Stimulated activated naive CD8-positive, alpha-beta T cell treated with anti-CD3 and anti-CD28 coated beads, Interleukin-15, Interleukin-2, amounts not matched to agents 100 U/mL and 50 U/mL, for 24 hours (primary cell): Measurements from ENCODE around the gene SIRPB1.
"Not testable (repeated sequence)": the region's sequence is repeated elsewhere in the genome, so short reads cannot be mapped to it uniquely, and the experiment has no call there.

ENCODE experiments used
- ATAC-seq: fragments of 150-1000 bp; cut with Tn5 transposase; one replicate; pipeline ENCODE4 v1.10.0; 2021
- DNase-seq: peaks from one replicate; pipeline ENCODE4 v3.0.0; 2021

SIRPB1 gene

DNA sequence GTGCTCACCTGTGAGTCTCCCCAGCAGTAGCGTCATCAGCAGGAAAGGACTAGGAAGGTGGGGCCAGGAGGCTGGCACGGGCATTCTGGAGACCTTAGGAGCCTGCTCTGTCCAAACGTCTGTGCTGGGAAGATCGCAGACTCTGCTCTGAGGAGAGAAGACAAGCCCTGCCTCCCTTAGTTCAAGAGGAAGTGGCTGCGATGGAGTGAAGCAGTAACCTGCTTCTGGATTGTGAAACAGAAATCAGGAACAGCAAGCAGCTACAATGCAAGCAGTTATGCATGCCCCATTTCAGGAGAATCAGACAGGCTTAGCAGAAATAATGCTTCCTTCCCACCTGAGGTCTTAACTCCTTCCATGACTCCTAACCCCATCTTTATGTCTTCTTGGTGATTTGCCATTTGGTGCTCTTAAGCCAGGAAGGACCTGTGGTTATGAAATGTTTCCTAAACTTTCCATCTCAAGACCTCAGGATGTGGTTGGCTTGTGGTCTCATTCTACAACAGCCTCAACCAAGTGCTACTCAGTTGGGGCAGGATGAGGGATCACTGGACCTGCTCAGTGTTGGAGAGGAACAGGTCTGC, at the start of gene SIRPB1:
Gene SIRPB1, minus strand, starts transcription at position 149 of the 584 bp plus-strand sequence. Its CDS starts 65 bp downstream, at position 84.
- peak; percentile 39 for DNase-seq
- peak; percentile 65 for ATAC-seq

DNA sequence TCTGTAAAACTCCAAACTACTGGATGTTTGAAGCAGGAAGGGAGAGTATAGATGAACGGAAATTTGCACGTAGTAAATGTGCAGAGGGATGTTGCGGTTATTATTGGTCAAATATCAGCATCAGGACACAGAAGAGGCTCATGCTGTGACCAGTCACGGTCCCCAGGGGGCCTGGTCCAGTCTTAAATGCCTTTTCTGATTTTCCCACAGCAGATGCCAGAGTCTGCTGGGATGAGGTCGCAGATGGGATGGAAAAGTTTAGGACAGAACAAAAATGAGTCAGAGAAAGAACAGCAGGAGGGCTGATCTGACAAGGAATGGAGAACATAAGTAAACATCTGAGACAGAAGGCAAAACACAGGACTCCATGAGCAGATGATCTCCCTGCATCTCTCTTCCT, 49.5 kb upstream of the SIRPB1 start:
- DNase-seq (no peak), ATAC-seq (no peak)

DNA sequence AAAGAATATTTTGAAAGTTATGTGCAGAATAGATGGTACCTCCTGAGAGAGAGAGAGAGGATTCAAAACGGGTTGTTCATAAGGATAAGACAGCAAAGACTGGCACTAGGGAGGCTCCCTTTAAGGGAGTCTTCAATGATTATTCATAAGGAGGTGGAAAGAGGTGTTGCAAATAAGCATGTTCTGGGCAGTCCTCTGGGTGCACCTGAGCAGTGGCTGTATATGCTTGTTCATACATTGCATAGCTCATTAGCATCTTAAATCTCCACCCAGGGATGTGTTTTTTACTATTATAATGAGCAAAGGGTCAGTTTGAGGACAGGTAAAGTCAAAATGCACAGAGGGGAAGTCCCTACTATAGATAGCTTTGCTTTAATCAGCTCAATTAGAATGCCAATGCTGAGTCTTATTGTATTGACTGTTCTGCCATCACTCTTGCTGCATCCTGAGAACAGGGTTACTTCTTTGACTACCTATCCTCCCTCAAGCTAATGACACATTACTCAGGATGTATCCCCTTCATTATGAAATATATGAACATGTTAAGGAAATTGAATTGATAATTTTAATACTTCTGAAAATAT, 47.8 kb upstream of the SIRPB1 start:
- ATAC-seq = peak; percentile 40
- DNase-seq = no peak

DNA sequence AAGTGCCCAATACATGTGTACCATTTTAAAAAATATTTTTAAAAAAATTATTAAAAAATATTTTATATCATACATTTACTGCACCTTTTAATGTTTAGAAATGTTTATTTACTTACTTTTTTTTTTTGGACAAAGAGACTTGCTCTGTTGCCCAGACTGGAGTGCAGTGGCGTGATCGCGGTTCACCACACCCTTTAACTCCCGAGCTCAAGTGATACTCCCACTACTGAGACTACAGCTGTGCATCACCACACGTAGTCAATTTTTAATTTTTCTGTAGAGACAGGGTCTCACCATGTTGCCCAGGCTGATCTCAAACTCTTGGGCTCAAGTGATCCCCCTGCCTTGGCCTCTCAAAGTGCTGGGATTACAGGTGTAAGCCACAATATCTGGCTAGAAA, 47.0 kb upstream of the SIRPB1 start:
- ATAC-seq (no peak), DNase-seq (no peak)

DNA sequence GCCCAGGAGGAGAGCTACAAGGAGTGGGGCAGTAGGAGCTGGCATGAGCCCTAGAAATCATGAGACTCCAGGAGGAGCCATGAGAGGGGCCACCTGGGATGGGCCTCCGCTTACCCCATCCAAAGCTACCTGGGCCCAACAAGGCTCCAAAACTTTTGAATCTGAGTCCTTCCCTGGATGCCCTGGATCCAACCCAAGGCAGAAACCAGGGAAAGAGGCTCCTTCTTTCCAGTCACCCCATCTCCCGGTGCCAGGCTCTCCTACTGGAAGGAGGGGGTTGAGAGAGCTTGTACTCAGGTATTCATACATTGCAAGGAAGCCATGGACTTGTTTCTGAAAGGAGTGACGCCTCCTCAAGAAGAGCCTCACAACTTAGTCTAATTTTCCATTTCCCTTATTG, 45.5 kb upstream of the SIRPB1 start:
- ATAC-seq (no peak), DNase-seq (no peak)

DNA sequence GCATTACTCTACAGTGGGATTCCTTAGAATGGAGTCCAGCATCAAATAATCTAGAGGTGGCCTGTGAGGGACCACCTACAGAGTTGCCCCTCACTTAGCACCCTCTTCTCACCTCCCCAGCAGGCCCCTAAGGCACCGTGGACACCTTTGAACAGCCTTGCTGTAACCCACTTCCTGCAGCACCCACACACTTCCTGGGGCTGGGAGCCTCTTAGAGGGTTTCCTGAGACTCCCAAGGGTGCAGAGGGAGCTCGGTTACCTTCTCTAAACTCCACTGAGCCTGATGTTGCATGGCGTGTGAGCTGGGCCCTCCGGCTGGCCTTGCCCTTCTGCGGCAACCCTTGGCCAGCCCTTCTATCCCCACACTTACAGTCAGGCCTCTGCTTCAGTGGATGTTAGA, 45.1 kb upstream of the SIRPB1 start:
- peak; percentile 60 for ATAC-seq
- DNase-seq = peak; percentile 78

DNA sequence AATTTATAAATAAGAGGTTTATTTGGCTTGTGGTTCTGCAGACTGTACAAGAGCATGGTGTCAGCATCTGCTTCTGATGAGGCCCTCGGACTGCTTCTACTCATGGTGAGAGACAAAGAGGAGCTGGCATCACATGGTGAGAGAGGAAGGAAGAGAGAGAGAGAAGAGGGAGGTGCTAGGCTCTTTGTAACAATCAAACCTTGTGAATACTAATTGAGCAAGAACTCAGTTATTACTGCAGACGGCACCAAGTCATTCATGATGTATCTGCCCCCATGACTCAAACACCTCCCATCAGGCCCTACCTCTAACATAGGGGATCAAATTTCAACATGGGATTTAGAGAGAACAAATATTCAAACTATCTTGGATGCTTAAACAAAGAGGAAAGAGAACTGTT, 44.1 kb upstream of the SIRPB1 start:
- no peak for DNase-seq
- peak; percentile 53 for ATAC-seq

DNA sequence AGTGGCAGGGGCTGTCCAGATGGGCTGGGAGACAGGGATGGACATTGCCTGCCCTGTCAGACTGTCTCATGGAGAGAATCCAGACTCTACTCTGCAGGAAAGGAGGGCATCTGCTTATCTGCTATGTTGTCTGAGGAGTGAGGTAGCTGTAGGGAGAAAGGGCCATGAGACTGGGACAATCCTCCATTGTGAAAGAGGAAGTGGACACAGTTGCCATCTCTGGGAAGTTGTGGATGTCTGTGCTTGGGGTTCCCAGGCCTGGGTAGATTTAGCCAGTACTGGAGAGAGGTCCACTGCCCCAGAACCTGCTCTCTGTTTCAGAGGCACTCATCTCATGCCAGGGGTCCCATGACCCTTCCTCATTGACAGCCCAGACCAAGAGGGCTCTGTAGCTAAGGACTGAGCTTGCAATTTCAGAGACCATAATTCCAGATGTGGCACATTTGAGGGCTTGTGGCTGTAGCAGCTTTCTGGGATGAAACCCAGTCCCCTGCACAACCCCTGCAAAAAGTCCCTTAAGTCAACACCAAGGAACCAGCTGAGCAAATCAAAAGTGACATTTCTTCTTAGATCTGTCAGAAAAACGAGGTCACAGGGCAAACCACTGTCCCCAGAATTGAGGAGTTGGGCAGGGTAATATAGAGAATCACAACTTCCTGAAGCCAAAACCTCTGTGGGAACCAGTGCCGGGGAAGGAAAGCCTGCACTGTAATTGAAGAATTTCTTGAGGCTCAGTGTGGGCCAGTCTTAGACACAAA, 41.9 kb upstream of the SIRPB1 start:
- ATAC-seq (no peak), DNase-seq (no peak)

DNA sequence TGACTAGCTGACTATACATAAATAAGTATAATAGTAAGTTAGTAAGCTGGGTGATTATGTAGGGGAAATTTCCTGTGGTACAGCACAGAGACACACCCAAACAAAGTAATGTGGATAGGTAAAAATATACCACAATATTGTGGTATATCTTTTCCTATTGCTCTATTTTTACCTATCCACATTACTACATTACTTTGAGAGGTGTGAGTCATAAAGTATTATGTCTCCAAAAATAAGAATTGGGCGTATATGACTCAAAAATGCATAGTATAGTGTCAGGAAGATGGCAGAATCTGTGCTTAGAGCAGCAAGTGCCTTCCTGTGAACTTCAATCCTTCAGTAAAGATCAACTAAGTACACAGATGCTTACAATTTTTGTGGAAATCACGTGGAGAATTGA, 40.4 kb upstream of the SIRPB1 start:
- DNase-seq = no peak
- ATAC-seq = peak; percentile 66

DNA sequence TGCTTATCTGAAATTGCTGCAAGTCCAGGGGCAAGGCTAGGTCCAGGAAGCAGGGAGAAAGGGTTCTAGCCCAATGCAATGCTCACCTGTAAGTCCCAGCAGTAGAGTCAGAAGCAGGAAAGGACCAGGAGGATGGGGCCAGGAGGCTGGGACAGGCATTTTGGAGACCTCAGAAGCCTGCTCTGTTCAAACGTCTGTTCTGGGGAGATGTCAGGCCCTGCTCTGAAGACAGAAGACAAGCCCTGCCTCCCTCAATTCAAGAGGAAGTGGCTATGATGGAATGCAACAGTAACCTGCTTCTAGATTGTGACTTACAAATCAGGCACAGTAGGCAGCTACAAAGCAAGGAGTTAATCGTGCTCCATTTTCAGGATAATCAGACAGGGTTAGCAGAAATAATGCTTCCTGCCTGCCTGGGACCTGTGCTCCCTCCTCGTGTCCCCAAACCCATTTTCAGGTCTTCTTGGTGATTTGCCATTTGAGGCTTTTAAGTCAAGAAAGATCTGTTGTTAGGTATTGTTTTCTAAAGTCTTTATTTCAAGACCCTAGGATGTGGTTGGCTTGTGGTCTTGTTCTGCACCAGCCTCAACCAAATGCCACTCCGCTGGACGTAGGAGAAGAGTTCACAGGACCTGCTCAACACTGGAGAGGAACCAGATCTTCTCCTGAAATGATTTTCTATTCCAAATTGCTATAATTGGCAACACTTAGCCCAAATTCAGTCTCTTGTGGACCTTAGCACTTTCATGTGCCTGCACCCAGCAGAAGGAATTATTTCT, 37.9 kb upstream of the SIRPB1 start, which contains the start of gene SIRPG:
Gene SIRPG, minus strand, starts transcription at position 224 of the 779 bp plus-strand sequence. Its CDS starts 65 bp downstream, at position 159.
- ATAC-seq (peak; percentile 24), DNase-seq (no peak)

DNA sequence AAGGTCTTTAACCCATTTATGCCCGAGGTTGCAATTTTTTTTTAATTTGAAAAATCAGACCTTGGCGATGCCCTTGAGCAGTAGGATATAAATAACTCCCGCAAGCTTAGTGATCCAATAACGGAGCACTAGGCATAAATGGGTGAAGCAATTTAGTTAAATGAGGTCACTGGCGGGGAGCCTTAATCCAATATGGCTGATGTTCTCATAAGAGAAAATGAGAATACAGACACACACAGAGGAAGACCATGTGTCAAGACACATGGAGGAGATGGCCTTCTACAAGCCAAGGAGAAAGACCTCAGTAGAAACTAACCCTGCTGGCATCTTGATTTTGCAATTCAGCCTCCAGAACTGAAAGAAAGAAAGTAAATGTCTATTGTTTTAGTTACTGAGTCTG, 37.0 kb upstream of the SIRPB1 start:
- ATAC-seq = no peak

DNA sequence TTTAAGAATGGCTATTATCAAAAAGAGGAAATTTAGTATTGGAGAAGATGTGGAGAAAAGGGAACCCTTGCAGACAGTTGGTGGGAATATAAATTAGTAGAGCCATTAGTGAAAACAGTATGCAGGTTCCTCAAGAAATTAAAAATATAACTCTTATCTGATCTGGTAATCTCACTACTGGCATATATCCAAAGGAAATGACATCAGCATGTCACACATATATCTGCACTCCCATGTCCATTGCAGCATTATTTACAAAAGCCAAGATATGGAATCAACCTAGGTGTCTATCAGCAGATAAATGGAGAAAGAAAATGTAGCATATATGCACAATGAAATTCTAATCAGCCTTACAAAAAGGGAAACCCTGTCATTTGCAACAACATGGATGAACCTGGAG, 35.2 kb upstream of the SIRPB1 start:
- DNase-seq (no peak), ATAC-seq (no peak)

More for the DNA sequence above, 37.0 kb upstream of the SIRPB1 start:
- no peak for DNase-seq

DNA sequence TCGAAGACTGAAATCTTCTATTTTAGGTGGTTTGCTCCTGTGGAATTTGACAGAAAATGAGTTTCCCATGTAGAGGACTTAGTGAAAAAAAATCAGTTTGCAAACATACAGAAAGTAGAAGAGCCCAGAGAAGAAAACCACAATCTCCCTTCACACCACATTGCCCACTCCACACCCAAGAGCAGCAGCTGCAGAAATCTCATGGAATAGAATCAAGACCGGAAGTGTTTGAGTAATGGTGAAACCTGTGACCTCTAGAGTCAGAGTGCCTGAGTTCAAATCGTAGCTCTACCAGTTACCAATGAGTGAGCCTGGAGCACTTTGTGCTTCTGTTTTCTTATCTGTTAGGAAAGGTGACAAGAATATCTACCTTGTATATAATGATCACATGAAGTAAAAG, 33.2 kb upstream of the SIRPB1 start:
- ATAC-seq (peak; percentile 34), DNase-seq (no peak)

DNA sequence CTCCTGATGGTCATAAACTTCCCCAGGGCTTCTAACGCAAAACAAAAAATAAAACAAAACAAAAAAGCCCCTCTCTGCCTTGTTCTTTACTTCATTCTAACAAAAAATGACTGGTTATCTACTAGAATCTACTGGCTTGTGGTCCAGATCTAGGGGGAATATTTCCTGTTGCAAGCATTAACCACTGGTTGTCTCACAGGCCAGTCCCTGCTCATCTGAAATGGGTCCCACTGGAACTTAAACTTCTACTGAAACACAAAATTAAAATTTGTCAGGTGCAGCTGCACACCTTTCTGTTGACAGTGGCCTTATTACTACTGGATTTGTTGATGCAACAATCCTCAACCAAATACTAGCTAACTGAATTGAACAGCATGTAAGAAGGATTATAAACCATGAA, 32.3 kb upstream of the SIRPB1 start:
- no peak for ATAC-seq
- no peak for DNase-seq

DNA sequence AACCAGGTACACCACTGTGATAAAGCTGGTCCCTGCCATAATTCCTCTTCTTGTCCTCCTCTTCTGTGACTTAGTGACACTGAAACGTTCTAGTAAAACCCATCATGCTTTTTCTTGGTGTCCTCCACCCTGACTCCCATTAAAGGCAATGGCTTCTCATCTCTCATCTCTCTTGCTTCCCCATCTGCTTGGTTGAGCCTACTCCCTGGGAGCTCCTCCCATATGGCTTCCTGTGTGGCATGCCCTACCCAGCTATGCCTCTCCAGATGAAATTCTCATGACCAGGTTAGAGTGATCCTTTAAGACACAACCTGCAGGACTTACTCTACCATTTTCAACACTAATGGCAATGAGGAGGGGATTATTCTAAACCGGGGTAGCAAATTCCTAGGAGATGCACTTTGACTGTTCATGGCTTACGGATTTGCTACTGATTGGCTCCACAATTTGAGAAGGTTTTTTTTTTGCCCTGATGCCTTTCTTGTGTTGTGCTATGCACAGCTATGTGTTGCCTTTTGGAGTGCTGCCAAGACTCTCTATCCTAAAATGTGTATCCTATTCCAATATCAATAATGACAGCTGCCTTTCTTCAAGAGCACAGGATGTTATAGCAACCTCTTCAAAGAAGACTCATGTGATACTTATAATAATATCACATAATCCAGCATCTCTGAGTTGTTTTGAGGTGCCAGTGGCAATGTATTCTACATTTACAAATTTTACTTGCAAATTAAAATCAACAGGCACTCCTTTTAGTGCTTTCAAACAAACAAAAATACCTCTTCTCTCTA, 31.7 kb upstream of the SIRPB1 start:
- DNase-seq (no peak), ATAC-seq (no peak)

DNA sequence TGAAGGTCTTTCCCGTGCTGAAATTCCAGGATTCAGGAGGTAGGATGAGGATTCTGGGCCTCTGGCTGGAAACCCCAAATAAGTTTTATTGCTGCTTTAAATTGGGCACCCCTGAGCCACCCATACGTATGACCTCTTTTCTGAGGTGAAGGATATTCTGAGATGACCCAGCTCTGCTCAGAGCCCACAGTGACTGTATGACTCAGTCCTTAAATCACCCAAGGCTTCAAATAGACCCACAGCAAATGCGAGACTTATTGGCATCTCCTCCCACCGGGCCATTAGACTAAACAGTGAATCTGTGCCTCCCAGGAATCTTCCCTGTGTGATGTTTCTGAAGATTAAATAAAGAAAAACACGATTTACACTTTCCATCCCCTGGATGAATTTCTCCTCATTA, 28.3 kb upstream of the SIRPB1 start:
- DNase-seq = no peak
- ATAC-seq = peak; percentile 68

DNA sequence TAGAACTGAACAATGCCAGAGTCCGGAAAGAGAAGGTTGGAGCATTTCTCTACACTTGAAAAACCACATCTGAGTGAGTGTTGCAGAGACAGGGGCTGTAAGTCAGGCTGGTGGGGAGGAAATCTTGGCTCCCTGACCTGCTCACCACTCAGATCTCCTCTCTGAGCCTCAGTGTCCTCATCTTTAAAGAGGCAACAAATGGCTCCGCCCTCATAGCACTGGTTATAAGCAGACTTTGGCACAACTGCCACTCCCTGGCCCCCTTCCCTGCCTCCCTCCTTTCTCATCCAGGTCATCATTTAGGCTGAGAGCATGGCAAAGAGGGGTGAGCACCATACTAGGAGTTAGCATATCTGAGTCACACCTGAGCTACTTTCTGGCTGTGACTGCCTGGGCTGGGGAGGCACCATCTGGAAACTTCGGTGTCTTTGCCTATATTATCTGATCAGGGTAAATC, 27.2 kb upstream of the SIRPB1 start:
- DNase-seq (no peak), ATAC-seq (peak; percentile 82)

DNA sequence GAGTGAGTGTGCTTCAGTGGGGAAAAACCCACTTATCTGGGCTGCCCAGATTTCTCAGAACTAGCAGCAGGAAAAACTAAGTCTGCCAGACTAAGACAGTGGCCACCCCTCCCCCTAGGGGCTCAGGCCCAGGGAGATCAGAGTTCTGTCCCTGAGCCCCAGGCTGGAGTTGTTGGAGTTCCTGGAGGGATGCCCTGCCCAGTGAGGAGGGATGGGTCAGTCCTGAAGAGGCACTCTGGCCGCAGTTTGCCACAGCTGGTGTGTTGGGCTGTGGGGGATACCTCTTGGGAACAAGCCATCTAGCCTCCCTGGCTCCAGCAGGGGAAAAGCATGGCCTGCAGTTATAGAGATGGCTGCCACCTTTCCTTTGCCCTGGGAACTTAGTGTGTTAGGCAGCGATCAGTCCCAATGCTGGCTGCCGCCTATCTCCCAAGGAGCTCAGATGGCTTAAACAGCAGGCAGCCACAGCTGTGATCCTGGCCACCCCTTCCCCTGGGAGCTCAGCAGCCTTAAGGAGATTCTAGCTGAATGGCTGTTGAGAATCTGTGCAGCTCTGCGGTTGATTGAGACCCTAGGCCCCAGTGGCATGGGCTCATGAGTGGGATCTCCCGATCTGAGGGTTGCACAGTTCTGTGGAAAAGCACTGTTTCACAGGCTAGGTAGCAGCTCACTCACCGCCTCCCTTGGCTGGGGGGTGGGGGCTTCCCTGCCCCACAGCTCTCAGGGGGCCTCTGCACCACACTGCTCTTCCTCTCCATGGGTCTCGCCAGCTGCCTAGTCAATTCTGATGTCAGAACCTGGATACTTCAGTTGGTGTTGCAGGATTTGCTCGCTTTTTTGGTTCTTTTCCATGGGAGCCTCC, 24.5 kb upstream of the SIRPB1 start:
- ATAC-seq (no peak), DNase-seq (no peak)

DNA sequence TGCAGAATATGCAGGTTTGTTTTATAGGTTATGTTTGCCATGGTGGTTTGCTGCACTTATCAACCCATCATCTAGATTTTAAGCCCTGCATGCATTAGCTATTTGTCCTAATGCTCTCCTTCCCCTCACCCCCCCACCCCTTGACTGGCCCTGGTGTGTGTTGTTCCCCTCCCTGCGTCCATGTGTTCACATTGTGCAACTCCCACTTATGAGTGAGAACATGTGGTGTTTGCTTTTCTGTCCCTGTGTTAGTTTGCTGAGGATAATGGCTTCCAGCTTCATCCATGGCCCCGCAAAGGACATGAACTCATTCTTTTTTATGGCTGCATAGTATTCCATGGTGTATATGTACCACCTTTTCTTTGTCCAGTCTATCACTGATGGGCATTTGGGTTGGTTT, 18.8 kb upstream of the SIRPB1 start:
- not testable (repeated sequence) for DNase-seq, ATAC-seq

DNA sequence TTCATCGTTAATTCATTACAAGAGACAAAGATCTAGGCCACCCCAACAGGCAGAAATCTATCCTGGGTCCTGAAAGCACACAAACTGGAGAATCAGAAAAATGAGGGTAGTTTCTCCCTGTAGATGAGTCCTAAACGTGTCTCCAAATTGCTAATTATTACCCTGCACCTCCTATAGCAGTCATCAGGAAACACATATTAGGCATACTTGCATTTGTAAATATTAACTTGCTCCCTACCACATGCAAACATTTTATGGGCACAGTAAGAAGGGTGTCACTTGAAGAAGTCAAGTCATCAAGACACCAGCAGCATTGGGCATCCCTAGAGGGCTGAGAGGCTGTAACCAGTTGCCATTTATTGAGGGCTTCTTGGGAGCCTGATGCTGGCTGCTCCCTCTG, 17.9 kb upstream of the SIRPB1 start:
- no peak for DNase-seq
- ATAC-seq = no peak

DNA sequence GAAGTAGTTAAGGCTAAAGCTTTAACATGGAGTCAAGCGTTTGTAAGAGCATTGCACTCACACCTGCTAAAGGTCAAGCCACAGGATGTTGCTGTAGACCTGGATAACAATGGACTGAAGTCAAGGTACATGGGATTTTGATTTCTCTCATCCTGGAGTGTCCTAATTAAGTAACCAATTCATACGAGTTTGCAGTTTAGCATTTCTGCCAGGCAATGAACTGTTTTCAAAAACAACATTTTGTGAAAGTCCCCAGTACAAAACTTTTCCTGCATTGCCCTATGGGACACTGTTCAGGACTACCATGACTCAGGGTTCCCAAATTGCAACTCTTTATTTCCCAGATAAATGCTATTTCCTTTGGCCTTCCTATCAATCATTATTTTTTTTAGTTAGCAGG, 17.4 kb upstream of the SIRPB1 start:
- no peak for DNase-seq
- ATAC-seq = no peak
